Measurements from ENCODE around the gene LAMA3. TPM values are rescaled to one million over a fixed set of nuclear protein-coding genes. Genes with fewer than 3 reads are reported as not detected.

Gene LAMA3
- total and polyA plus RNA-seq, 4 donors = 0.26 to 3.9 (median 0.37) TPM

DNA sequence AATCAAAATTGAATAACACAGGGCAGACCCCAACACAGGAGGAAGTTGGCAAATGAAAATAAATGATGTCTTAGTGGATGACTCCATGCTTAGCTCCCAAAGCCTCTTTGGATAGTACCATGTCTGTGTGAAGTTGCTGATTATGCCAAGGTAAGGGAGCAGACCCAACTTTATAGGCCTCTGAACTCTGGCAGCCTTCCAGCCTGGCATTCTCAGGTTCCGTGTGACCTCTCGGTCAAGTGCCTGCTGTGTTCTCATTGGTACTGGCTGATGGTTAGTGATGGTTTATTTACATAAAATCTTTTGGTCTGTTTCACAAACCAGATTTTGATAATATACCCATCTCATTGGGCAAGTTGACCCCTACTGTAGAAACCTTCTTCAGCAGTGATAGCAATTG, 213.1 kb downstream of the LAMA3 start (continued):
- TF ChIP-seq, protein P1, sequence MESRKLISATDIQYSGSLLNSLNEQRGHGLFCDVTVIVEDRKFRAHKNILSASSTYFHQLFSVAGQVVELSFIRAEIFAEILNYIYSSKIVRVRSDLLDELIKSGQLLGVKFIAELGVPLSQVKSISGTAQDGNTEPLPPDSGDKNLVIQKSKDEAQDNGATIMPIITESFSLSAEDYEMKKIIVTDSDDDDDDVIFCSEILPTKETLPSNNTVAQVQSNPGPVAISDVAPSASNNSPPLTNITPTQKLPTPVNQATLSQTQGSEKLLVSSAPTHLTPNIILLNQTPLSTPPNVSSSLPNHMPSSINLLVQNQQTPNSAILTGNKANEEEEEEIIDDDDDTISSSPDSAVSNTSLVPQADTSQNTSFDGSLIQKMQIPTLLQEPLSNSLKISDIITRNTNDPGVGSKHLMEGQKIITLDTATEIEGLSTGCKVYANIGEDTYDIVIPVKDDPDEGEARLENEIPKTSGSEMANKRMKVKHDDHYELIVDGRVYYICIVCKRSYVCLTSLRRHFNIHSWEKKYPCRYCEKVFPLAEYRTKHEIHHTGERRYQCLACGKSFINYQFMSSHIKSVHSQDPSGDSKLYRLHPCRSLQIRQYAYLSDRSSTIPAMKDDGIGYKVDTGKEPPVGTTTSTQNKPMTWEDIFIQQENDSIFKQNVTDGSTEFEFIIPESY (IDR thresholded peaks at IDR 0.05) = no peak
- TF ChIP-seq ATF3 (IDR thresholded peaks at IDR 0.05) (no peak), NR2F2 (IDR thresholded peaks at IDR 0.05) (no peak), RAD21 (IDR thresholded peaks at IDR 0.05) (peak in 1 of 2 donors; percentile 24), EGR1 (IDR thresholded peaks at IDR 0.05; ENCODE audit: low read depth in 2 of 2) (no peak)

DNA sequence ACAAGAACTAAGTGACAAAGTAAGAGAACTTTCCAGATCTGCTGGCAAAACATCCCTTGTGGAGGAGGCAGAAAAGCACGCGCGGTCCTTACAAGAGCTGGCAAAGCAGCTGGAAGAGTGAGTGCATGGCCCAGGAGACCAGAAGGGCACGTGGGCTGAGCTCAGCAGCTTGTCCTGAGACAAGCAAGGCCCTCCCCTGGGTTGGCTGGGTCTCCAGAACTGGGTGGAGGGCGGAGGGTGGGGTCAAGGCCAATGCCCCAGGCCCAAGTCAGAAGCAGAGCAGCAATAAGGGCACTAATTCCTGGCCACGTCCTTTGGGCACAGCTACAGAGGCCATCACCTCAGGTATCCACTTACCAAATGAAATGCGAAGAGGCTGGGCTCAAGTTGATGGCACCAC, 214.7 kb downstream of the LAMA3 start:
- DNase-seq (ENCODE audit: low spot score) = no peak
- Histone ChIP-seq H3K36me3 (ENCODE audit: control insufficient read depth in 4 of 4, insufficient read depth in 3 of 4, low read depth in 1 of 4, low read length in 3 of 4) (no peaks in the 10 kb centered on the region), H3K4me3 (ENCODE audit: low read depth in 1 of 3, low read length in 3 of 3) (no peak overlapping the region), H3K27me3 (ENCODE audit: control insufficient read depth in 4 of 4, insufficient read depth in 4 of 4, low read length in 3 of 4) (no peaks in the 10 kb centered on the region), H3K9ac (ENCODE audit: low read depth in 1 of 2, low read length in 2 of 2) (no peak overlapping the region), H3K27ac (ENCODE audit: low read depth in 1 of 2, low read length in 2 of 2) (no peak overlapping the region), H3K4me1 (ENCODE audit: control insufficient read depth in 4 of 4, insufficient read depth in 4 of 4, low read length in 3 of 4) (peaks cover 0 to 6% (median 0%) of the 10 kb centered on the region in 4 donors), H3K9me3 (ENCODE audit: control insufficient read depth in 4 of 4, low read length in 3 of 4) (no peaks in the 10 kb centered on the region)
- TF ChIP-seq HNF4G (IDR thresholded peaks at IDR 0.05) (no peak), RAD21 (IDR thresholded peaks at IDR 0.05) (no peak), EGR1 (IDR thresholded peaks at IDR 0.05; ENCODE audit: low read depth in 2 of 2) (no peak), ATF3 (IDR thresholded peaks at IDR 0.05) (no peak), HNF4A (conservative IDR thresholded peaks at IDR 0.05) (no peak), FOXA1 (IDR thresholded peaks at IDR 0.05) (no peak)
- TF ChIP-seq, protein P1 (IDR thresholded peaks at IDR 0.05) = no peak
- TF ChIP-seq, protein P2, sequence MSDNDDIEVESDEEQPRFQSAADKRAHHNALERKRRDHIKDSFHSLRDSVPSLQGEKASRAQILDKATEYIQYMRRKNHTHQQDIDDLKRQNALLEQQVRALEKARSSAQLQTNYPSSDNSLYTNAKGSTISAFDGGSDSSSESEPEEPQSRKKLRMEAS (IDR thresholded peaks at IDR 0.05) = no peak
- WGBS = 95% methylated on average over 7 of the region's 7 CpGs

DNA sequence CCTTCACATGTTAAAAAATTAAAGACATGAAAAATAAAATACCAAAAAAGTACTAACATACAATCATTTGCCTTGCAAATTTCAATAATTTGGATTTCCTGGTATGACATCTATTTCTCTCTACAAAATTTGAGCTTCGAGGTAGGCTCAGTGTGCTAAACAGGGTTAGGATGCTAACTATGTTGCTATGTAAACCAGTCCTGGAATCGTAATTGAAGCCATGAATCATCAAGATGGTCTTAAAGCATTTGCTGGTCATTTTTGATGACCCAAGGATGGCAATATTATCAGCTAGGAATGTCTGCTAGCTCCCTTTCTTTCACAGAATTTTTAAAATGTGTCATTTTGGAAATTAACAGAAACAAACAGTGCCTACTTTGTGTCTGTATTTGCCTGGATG, 217.4 kb downstream of the LAMA3 start:
- no peak for DNase-seq (ENCODE audit: low spot score)
- no peaks in the 10 kb centered on the region for H3K9me3 ChIP-seq (ENCODE audit: control insufficient read depth in 4 of 4, low read length in 3 of 4)
- no peaks in the 10 kb centered on the region for H3K27me3 ChIP-seq (ENCODE audit: control insufficient read depth in 4 of 4, insufficient read depth in 4 of 4, low read length in 3 of 4)
- WGBS = 89% methylated on average over 2 of the region's 2 CpGs
- no peak overlapping the region for H3K27ac ChIP-seq (ENCODE audit: low read depth in 1 of 2, low read length in 2 of 2)
- H3K4me3 ChIP-seq (ENCODE audit: low read depth in 1 of 3, low read length in 3 of 3) = no peak overlapping the region
- no peaks in the 10 kb centered on the region for H3K36me3 ChIP-seq (ENCODE audit: control insufficient read depth in 4 of 4, insufficient read depth in 3 of 4, low read depth in 1 of 4, low read length in 3 of 4)
- no peak overlapping the region for H3K9ac ChIP-seq (ENCODE audit: low read depth in 1 of 2, low read length in 2 of 2)
- H3K4me1 ChIP-seq (ENCODE audit: control insufficient read depth in 4 of 4, insufficient read depth in 4 of 4, low read length in 3 of 4) = peaks cover 0 to 6% (median 0%) of the 10 kb centered on the region in 4 donors
- TF ChIP-seq, protein P3, sequence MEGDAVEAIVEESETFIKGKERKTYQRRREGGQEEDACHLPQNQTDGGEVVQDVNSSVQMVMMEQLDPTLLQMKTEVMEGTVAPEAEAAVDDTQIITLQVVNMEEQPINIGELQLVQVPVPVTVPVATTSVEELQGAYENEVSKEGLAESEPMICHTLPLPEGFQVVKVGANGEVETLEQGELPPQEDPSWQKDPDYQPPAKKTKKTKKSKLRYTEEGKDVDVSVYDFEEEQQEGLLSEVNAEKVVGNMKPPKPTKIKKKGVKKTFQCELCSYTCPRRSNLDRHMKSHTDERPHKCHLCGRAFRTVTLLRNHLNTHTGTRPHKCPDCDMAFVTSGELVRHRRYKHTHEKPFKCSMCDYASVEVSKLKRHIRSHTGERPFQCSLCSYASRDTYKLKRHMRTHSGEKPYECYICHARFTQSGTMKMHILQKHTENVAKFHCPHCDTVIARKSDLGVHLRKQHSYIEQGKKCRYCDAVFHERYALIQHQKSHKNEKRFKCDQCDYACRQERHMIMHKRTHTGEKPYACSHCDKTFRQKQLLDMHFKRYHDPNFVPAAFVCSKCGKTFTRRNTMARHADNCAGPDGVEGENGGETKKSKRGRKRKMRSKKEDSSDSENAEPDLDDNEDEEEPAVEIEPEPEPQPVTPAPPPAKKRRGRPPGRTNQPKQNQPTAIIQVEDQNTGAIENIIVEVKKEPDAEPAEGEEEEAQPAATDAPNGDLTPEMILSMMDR (IDR thresholded peaks at IDR 0.05; ENCODE audit: low read depth, low read length, missing input control) = no peak
- TF ChIP-seq, protein P2 (IDR thresholded peaks at IDR 0.05) = no peak
- TF ChIP-seq EGR1 (IDR thresholded peaks at IDR 0.05; ENCODE audit: low read depth in 2 of 2) = no peak
- no peak for TF ChIP-seq FOXA2 (IDR thresholded peaks at IDR 0.05)
- TF ChIP-seq RXRA (IDR thresholded peaks at IDR 0.05) = no peak
- TF ChIP-seq JUND (IDR thresholded peaks at IDR 0.05) = no peak
- no peak for TF ChIP-seq HNF4G (IDR thresholded peaks at IDR 0.05)
- no peak for TF ChIP-seq YY1 (IDR thresholded peaks at IDR 0.05)
- TF ChIP-seq FOXA1 (IDR thresholded peaks at IDR 0.05) = no peak
- TF ChIP-seq HNF4A (conservative IDR thresholded peaks at IDR 0.05) = no peak
- no peak for TF ChIP-seq TAF1 (conservative IDR thresholded peaks at IDR 0.05)
- TF ChIP-seq, protein P4, sequence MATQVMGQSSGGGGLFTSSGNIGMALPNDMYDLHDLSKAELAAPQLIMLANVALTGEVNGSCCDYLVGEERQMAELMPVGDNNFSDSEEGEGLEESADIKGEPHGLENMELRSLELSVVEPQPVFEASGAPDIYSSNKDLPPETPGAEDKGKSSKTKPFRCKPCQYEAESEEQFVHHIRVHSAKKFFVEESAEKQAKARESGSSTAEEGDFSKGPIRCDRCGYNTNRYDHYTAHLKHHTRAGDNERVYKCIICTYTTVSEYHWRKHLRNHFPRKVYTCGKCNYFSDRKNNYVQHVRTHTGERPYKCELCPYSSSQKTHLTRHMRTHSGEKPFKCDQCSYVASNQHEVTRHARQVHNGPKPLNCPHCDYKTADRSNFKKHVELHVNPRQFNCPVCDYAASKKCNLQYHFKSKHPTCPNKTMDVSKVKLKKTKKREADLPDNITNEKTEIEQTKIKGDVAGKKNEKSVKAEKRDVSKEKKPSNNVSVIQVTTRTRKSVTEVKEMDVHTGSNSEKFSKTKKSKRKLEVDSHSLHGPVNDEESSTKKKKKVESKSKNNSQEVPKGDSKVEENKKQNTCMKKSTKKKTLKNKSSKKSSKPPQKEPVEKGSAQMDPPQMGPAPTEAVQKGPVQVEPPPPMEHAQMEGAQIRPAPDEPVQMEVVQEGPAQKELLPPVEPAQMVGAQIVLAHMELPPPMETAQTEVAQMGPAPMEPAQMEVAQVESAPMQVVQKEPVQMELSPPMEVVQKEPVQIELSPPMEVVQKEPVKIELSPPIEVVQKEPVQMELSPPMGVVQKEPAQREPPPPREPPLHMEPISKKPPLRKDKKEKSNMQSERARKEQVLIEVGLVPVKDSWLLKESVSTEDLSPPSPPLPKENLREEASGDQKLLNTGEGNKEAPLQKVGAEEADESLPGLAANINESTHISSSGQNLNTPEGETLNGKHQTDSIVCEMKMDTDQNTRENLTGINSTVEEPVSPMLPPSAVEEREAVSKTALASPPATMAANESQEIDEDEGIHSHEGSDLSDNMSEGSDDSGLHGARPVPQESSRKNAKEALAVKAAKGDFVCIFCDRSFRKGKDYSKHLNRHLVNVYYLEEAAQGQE (IDR thresholded peaks at IDR 0.05) = no peak
- TF ChIP-seq NR2F2 (IDR thresholded peaks at IDR 0.05) = no peak
- no peak for TF ChIP-seq GABPA (IDR thresholded peaks at IDR 0.05 in 1 of 2, conservative IDR thresholded peaks at IDR 0.05 in 1 of 2)
